ENCODE results near the gene MXI1. TPM values are rescaled to one million over a fixed set of nuclear protein-coding genes. Genes with fewer than 3 reads are reported as not detected.

The MXI1 gene
- total and polyA plus RNA-seq, 2 experiments from 2014 or later = 5.1 to 8.5 TPM

DNA sequence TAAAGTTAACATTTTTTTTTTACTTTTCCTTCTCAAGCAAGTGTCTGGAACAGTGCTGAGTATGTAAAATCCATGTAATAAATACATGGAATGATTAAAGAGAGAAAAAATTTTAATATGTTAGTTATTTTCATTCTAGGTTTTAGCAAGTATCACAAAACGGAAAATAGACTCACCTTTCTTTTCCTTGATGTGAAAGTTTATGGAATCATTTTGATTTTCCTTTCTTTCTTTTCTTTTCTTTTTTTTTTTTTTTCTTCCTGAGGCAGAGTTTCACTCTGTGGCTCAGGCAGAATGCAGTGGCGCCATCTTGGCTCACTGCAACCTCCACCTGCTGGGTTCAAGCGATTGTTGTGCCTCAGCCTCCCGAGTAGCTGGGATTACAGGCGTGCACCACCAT is 69.2 kb downstream of the MXI1 start:
- Histone ChIP-seq H3F3A (replicated peaks; ENCODE audit: low read depth) (no peaks in the 10 kb centered on the region), H3K4me1 (ENCODE audit: insufficient read depth) (no peaks in the 10 kb centered on the region), H2AFZ (no peak overlapping the region), H3K4me2 (no peak overlapping the region), H3K79me2 (replicated peaks; ENCODE audit: insufficient read depth) (no peaks in the 10 kb centered on the region), H3K4me3 (no peak overlapping the region), H4K20me1 (replicated peaks; ENCODE audit: insufficient read depth) (no peaks in the 10 kb centered on the region), H3K27ac (ENCODE audit: low read depth) (no peak overlapping the region), H3K36me3 (ENCODE audit: insufficient read depth) (no peaks in the 10 kb centered on the region), H3K9me2 (ENCODE audit: insufficient read depth) (no peaks in the 10 kb centered on the region), H3K27me3 (ENCODE audit: insufficient read depth) (no peaks in the 10 kb centered on the region)
- Mint-ChIP-seq H3K27me3 (ENCODE audit: insufficient read depth, low read depth, poor library complexity) (peaks cover 1% of the 10 kb centered on the region), H3K9me3 (no peaks in the 10 kb centered on the region), H3K36me3 (ENCODE audit: low read depth) (peaks cover 3% of the 10 kb centered on the region; the same call in 2 of the 3 replicates), H3K4me3 (no peak overlapping the region), H3K4me1 (peaks cover 16% of the 10 kb centered on the region), H3K27ac (no peak overlapping the region)
- TF ChIP-seq NANOG (IDR thresholded peaks at IDR 0.05; ENCODE audit: borderline replicate concordance) (no peak), POLR2AphosphoS5 (IDR thresholded peaks at IDR 0.05; ENCODE audit: low read depth) (no peak), ZNF331 (CRISPR knock-in tag; IDR thresholded peaks at IDR 0.05; ENCODE audit: low read depth) (no peak), CREB1 (CRISPR knock-in tag; IDR thresholded peaks at IDR 0.05; ENCODE audit: low read depth) (no peak), EZH2 (IDR thresholded peaks at IDR 0.05; ENCODE audit: low read depth, unreplicated experiment) (no peak), ZNF114 (CRISPR knock-in tag; IDR thresholded peaks at IDR 0.05) (no peak), STAT1 (IDR thresholded peaks at IDR 0.05; ENCODE audit: unreplicated experiment) (no peak), JUNB (IDR thresholded peaks at IDR 0.05; ENCODE audit: unreplicated experiment) (no peak), EZH2phosphoT487 (IDR thresholded peaks at IDR 0.05; ENCODE audit: unreplicated experiment) (no peak)
- TF ChIP-seq, protein P1, sequence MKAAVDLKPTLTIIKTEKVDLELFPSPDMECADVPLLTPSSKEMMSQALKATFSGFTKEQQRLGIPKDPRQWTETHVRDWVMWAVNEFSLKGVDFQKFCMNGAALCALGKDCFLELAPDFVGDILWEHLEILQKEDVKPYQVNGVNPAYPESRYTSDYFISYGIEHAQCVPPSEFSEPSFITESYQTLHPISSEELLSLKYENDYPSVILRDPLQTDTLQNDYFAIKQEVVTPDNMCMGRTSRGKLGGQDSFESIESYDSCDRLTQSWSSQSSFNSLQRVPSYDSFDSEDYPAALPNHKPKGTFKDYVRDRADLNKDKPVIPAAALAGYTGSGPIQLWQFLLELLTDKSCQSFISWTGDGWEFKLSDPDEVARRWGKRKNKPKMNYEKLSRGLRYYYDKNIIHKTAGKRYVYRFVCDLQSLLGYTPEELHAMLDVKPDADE (IDR thresholded peaks at IDR 0.05) = no peak
- TF ChIP-seq, protein P2, sequence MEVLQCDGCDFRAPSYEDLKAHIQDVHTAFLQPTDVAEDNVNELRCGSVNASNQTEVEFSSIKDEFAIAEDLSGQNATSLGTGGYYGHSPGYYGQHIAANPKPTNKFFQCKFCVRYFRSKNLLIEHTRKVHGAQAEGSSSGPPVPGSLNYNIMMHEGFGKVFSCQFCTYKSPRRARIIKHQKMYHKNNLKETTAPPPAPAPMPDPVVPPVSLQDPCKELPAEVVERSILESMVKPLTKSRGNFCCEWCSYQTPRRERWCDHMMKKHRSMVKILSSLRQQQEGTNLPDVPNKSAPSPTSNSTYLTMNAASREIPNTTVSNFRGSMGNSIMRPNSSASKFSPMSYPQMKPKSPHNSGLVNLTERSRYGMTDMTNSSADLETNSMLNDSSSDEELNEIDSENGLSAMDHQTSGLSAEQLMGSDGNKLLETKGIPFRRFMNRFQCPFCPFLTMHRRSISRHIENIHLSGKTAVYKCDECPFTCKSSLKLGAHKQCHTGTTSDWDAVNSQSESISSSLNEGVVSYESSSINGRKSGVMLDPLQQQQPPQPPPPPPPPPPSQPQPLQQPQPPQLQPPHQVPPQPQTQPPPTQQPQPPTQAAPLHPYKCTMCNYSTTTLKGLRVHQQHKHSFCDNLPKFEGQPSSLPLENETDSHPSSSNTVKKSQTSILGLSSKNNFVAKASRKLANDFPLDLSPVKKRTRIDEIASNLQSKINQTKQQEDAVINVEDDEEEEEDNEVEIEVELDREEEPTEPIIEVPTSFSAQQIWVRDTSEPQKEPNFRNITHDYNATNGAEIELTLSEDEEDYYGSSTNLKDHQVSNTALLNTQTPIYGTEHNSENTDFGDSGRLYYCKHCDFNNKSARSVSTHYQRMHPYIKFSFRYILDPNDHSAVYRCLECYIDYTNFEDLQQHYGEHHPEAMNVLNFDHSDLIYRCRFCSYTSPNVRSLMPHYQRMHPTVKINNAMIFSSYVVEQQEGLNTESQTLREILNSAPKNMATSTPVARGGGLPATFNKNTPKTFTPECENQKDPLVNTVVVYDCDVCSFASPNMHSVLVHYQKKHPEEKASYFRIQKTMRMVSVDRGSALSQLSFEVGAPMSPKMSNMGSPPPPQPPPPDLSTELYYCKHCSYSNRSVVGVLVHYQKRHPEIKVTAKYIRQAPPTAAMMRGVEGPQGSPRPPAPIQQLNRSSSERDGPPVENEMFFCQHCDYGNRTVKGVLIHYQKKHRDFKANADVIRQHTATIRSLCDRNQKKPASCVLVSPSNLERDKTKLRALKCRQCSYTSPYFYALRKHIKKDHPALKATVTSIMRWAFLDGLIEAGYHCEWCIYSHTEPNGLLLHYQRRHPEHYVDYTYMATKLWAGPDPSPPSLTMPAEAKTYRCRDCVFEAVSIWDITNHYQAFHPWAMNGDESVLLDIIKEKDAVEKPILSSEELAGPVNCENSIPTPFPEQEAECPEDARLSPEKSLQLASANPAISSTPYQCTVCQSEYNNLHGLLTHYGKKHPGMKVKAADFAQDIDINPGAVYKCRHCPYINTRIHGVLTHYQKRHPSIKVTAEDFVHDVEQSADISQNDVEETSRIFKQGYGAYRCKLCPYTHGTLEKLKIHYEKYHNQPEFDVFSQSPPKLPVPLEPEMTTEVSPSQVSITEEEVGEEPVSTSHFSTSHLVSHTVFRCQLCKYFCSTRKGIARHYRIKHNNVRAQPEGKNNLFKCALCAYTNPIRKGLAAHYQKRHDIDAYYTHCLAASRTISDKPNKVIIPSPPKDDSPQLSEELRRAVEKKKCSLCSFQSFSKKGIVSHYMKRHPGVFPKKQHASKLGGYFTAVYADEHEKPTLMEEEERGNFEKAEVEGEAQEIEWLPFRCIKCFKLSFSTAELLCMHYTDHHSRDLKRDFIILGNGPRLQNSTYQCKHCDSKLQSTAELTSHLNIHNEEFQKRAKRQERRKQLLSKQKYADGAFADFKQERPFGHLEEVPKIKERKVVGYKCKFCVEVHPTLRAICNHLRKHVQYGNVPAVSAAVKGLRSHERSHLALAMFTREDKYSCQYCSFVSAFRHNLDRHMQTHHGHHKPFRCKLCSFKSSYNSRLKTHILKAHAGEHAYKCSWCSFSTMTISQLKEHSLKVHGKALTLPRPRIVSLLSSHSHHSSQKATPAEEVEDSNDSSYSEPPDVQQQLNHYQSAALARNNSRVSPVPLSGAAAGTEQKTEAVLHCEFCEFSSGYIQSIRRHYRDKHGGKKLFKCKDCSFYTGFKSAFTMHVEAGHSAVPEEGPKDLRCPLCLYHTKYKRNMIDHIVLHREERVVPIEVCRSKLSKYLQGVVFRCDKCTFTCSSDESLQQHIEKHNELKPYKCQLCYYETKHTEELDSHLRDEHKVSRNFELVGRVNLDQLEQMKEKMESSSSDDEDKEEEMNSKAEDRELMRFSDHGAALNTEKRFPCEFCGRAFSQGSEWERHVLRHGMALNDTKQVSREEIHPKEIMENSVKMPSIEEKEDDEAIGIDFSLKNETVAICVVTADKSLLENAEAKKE (CRISPR knock-in tag; IDR thresholded peaks at IDR 0.05) = no peak
- TF ChIP-seq, protein P3, sequence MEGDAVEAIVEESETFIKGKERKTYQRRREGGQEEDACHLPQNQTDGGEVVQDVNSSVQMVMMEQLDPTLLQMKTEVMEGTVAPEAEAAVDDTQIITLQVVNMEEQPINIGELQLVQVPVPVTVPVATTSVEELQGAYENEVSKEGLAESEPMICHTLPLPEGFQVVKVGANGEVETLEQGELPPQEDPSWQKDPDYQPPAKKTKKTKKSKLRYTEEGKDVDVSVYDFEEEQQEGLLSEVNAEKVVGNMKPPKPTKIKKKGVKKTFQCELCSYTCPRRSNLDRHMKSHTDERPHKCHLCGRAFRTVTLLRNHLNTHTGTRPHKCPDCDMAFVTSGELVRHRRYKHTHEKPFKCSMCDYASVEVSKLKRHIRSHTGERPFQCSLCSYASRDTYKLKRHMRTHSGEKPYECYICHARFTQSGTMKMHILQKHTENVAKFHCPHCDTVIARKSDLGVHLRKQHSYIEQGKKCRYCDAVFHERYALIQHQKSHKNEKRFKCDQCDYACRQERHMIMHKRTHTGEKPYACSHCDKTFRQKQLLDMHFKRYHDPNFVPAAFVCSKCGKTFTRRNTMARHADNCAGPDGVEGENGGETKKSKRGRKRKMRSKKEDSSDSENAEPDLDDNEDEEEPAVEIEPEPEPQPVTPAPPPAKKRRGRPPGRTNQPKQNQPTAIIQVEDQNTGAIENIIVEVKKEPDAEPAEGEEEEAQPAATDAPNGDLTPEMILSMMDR (conservative IDR thresholded peaks at IDR 0.05; ENCODE audit: low read depth in 2 of 2) = no peak; a peak in 1 of 4 replicates
- TF ChIP-seq, protein P4, sequence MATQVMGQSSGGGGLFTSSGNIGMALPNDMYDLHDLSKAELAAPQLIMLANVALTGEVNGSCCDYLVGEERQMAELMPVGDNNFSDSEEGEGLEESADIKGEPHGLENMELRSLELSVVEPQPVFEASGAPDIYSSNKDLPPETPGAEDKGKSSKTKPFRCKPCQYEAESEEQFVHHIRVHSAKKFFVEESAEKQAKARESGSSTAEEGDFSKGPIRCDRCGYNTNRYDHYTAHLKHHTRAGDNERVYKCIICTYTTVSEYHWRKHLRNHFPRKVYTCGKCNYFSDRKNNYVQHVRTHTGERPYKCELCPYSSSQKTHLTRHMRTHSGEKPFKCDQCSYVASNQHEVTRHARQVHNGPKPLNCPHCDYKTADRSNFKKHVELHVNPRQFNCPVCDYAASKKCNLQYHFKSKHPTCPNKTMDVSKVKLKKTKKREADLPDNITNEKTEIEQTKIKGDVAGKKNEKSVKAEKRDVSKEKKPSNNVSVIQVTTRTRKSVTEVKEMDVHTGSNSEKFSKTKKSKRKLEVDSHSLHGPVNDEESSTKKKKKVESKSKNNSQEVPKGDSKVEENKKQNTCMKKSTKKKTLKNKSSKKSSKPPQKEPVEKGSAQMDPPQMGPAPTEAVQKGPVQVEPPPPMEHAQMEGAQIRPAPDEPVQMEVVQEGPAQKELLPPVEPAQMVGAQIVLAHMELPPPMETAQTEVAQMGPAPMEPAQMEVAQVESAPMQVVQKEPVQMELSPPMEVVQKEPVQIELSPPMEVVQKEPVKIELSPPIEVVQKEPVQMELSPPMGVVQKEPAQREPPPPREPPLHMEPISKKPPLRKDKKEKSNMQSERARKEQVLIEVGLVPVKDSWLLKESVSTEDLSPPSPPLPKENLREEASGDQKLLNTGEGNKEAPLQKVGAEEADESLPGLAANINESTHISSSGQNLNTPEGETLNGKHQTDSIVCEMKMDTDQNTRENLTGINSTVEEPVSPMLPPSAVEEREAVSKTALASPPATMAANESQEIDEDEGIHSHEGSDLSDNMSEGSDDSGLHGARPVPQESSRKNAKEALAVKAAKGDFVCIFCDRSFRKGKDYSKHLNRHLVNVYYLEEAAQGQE (IDR thresholded peaks at IDR 0.05; ENCODE audit: unreplicated experiment) = no peak
- no peak for DNase-seq (ENCODE audit: low spot score)
- no peak for ATAC-seq

All from GM23338 (cell line).